HG03064 (cell line): ENCODE data around the gene ZNF580.

Source experiments
- ATAC-seq: cut with Tn5 transposase; IDR thresholded peaks from one replicate; pipeline ENCODE4 v1.9.1; 2021; ENCODE audit warnings: low read depth; ENCODE audit not compliant: unreplicated experiment

ZNF580 gene

DNA sequence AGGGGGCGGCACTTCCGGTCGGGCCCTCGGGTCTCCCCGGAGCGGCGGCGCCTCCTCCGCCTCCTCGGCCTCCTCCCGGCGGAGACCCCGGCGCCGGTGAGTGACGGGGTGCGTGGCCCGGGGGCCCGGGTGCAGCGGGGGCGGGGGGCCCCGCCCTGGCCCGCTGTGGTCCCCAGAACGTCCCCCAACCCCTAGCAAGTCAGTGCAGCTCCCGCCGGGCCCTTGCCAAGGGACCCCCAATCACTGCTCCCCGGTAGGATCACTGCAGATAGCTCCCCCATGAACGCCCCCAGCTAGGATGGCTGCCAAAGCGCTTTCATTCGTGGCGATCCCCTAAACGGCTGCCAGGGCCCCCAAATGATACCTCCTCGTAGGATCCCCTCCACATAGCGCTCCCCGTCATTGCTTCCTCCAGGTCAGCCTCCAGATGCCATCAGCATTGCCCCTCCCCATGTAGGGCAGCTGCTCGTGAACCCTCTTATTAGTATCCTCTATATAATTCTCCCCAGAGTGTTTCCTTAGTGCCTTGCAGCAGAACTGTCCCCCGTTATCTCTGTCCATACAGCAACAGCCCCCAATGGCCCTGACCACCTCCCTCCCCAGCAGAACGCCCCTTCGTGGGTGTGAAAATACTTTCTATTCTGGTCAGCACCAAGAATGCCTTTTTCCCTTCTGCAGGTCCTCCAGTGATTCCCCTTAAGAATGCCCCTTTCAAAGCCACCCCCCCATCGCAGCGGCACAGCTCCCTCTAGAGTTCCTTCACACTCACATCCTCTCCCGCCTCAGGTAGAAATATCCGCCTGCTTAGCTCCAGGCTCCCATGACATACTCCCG, 34.9 kb upstream of the ZNF580 start, which contains the start of gene ZNF865:
TSS of gene ZNF865 (plus strand) at position 11 of the 834 bp plus-strand sequence. CDS start 7,972 bp downstream, outside the sequence.
- ATAC-seq = no peak

DNA sequence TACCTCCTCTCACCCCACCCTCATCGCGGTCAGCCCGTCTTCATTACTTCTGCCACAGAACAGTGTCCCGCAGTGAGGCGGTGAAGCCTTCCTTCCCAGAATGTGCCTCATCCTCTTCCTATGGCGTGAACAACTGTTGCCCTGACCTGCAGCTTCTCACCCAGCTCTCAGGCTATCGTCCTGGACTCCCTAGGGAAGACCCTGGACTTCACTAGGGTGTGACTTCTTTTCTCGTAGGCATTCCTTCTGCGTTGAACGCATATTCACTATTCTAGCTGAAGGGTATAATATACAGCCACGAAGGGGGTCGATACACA, 34.4 kb upstream of the ZNF580 start:
- no peak for ATAC-seq

GRCh38 chr19:55606817-55607216, 34.0 kb upstream of the ZNF580 start:
- ATAC-seq = no peak

DNA sequence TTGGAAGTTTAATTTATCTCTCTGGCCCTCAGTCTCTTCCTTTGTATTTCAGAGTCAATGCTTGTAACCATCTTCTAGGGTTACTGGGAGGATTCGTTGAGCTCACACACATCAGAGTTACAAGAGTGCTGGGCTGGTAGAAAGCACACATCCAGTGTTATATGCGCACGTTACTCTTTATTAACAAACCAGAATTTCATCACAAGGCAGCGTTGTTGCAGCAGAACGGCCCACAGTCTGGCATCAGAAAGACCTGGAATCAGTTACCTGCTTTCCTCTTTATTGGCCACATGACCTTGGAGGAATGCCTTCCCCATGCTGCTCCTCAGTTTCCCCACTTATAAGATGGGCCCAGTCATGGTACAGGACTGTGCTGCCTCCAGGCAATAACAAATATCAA, 31.5 kb upstream of the ZNF580 start:
- ATAC-seq = no peak

- ATAC-seq = no peak
These were observed 29.4 kb upstream of the ZNF580 start for GRCh38 chr19:55611300-55611982.

DNA sequence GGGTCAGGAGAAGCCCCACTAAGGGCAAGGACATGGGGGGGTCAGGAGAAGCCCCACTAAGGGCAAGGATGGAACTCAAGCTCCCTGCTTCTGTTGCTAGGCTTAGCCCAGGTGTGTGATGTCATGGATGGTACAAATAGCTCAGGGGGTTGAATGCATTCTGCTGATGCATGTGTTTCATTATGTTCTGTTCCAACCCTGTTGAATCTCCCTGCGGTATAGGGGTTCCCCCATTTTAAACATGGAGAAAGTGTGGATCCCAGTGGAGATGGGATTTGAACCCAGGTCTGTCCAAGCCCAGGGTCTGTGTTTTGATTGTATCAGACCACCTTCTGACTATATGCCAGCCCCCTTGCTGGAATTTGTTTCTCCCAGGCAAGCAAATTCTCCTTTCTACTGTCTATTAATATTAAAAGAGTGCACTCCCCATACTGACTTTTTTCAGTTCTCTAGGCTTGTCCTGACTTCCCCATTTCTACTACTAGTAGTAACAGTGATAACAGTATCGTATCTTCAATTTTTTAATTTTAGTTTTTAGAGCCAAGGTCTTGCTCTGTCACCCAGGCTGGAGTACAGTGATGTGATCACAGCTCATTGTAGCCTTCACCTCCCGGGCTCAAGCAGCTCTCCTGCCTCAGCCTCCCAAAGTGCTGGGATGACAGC, 28.7 kb upstream of the ZNF580 start:
- ATAC-seq = no peak

DNA sequence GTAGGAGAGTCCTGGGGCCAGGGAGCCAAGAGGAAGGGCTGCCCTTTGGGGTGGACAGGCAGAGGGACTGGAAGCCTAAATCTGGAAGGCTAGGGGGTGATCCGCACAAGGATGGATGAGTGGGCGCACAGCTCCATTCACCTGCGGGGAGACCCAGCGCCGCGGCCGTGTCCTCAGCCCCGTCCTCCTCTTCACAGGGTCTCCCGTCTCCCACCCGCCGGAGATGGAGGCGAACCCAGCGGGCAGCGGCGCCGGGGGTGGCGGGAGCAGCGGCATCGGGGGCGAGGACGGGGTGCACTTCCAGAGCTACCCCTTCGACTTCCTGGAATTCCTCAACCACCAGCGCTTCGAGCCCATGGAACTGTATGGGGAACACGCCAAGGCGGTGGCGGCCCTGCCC, 27.4 kb upstream of the ZNF580 start:
- ATAC-seq = no peak

DNA sequence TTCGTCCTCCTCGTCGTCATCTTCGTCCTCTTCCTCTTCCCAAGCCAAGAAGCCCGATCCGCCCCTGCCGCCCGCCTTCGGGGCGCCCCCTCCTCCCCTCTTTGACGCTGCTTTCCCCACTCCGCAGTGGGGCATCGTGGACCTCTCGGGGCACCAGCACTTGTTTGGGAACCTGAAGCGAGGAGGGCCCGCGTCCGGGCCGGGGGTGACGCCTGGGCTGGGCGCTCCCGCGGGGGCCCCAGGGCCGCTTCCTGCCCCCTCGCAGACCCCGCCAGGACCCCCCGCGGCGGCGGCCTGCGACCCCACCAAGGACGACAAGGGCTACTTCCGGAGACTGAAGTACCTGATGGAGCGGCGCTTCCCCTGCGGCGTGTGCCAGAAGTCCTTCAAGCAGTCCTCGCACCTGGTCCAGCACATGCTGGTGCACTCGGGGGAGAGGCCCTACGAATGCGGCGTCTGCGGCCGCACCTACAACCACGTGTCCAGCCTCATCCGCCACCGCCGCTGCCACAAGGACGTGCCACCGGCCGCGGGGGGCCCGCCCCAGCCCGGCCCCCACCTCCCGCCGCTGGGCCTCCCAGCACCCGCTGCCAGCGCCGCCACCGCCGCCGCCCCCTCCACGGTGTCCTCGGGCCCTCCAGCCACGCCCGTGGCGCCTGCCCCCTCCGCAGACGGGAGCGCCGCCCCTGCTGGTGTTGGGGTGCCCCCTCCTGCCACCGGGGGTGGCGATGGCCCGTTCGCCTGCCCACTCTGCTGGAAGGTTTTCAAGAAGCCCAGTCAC, 26.7 kb upstream of the ZNF580 start:
- ATAC-seq = no peak

DNA sequence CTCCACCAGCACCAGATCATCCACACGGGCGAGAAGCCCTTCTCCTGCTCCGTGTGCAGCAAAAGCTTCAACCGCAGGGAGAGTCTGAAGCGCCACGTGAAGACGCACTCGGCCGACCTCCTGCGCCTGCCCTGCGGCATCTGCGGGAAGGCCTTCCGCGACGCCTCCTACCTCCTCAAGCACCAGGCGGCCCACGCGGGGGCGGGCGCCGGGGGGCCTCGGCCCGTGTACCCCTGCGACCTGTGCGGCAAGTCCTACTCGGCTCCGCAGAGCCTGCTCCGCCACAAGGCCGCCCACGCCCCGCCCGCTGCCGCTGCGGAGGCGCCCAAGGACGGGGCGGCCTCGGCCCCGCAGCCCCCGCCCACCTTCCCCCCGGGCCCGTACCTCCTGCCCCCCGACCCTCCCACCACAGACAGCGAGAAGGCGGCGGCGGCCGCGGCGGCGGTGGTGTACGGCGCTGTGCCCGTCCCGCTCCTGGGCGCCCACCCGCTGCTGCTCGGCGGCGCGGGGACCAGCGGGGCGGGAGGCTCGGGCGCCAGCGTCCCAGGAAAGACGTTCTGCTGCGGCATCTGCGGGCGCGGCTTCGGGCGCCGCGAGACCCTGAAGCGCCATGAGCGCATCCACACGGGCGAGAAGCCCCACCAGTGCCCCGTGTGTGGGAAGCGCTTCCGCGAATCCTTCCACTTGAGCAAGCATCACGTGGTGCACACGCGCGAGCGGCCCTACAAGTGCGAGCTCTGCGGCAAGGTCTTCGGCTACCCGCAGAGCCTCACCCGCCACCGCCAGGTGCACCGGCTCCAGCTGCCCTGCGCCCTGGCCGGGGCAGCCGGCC, 25.9 kb upstream of the ZNF580 start:
- no peak for ATAC-seq

DNA sequence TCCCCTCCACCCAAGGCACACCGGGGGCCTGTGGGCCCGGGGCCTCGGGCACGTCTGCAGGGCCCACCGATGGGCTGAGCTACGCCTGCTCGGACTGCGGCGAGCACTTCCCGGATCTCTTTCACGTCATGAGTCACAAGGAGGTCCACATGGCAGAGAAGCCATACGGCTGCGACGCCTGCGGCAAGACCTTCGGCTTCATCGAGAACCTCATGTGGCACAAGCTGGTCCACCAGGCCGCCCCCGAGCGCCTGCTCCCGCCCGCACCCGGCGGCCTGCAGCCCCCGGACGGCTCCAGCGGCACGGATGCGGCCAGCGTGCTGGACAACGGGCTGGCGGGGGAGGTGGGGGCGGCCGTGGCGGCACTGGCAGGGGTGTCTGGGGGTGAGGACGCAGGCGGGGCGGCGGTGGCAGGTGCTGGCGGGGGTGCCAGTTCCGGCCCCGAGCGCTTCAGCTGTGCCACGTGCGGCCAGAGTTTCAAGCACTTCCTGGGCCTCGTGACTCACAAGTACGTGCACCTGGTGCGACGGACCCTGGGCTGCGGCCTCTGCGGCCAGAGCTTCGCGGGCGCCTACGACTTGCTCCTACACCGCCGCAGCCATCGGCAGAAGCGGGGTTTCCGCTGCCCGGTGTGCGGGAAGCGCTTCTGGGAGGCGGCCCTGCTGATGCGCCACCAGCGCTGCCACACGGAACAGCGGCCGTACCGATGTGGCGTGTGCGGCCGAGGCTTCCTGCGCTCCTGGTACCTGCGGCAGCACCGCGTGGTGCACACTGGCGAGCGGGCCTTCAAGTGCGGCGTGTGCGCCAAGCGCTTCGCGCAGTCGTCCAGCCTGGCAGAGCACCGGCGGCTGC, 25.0 kb upstream of the ZNF580 start:
- no peak for ATAC-seq

DNA sequence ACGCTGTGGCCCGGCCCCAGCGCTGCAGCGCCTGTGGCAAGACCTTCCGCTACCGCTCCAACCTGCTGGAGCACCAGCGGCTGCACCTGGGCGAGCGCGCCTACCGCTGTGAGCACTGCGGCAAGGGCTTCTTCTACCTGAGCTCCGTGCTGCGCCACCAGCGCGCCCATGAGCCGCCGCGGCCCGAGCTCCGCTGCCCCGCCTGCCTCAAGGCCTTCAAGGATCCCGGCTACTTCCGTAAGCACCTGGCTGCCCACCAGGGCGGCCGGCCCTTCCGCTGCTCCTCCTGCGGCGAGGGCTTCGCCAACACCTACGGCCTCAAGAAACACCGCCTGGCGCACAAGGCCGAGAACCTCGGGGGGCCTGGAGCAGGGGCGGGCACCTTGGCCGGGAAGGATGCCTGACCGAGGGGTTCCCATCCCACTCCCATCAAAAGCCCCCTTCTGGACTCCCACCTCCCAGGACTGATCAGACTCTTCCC, 24.4 kb upstream of the ZNF580 start:
- ATAC-seq = no peak

DNA sequence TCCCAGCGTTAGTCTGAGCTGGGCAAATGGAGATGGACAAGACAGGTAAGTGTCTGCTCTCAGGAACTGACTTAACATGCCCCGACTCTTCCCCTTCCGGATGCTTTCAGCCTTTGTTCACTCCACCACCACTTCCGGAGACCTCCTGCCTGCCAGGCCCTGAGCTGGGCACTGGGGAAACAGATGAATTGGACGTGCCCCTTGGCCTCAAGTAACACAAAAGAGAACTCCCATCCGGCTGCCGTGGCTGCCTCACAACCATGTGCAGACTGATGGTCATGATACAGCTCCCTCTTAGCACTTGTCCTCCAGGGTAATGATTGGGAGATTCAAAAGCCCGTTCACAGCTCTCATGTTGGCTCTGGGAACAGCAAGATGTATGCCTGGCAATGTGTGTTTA, 23.4 kb upstream of the ZNF580 start:
- no peak for ATAC-seq

GRCh38 chr19:55618426-55618825, 22.4 kb upstream of the ZNF580 start:
- no peak for ATAC-seq

DNA sequence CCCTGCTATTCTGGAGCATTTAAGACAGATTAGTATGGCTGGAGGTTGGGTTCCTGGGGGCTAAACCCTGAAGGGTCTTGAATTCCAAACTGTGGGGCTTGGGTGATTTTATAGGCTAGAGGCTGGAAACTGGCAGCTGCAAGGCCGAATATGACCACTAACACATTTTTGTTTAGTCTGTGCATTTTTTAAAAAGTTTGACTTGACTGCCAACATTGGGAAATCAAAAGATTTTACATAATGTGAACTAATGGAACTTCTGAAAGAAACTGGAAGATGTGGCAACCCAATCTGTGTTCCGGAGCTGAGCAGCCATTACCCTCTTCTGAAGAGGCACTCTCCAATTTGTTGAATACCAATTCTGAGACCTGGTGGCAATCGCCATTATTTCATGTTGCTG, 21.5 kb upstream of the ZNF580 start:
- ATAC-seq = no peak

- ATAC-seq = no peak
These were observed 20.2 kb upstream of the ZNF580 start for GRCh38 chr19:55620410-55621204.

DNA sequence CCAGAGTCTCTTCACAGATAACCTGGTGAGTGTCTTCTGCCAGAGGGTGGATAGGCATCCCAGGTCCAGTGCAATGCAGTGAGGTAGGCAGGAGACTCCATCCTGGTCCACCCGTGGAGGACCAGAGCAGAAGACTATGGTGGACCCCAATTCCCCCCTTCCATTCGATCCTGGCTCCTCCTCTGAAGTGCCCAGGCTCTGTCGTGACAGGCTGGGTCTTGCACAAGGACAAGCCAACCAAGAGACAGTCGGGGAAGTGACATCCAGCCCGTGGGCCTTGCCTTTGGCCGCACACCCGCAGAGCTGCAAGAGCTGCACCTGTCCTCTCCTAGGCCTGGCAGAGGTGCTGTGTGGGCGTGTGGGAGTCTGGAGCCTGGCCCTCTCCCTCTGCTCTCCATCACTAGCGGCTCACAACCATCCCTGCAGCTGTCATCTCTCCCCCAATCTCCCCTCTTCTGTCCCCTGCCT, 19.6 kb upstream of the ZNF580 start:
- ATAC-seq = no peak

GRCh38 chr19:55621673-55622231, 19.1 kb upstream of the ZNF580 start:
- ATAC-seq = no peak
